ENCODE results near the gene TRPM2. TPM values are rescaled to one million over a fixed set of nuclear protein-coding genes. Genes with fewer than 3 reads are reported as not detected.
"Not testable (repeated sequence)": the region's sequence is repeated elsewhere in the genome, so short reads cannot be mapped to it uniquely, and the experiment has no call there.

Gene TRPM2
- total RNA-seq, 4 donors from 2014 or later, result 0.29 to 3.1 (median 1.8) TPM

- DNase-seq, result no peak
- intact Hi-C loops (cut with DNase I; ENCODE audit: low total_unique reads), result no loop called here
- no peak overlapping the region for H3K4me3 ChIP-seq
Observed at GRCh38 chr21:44402323-44403105, 49.1 kb downstream of the TRPM2 start.

GRCh38 chr21:44403106-44404020 is 49.9 kb downstream of the TRPM2 start:
- Histone ChIP-seq H3K9me3 (no peaks in the 10 kb centered on the region), H3K4me3 (no peak overlapping the region), H3K27me3 (no peaks in the 10 kb centered on the region), H3K36me3 (no peaks in the 10 kb centered on the region), H3K4me1 (no peaks in the 10 kb centered on the region), H3K27ac (no peak overlapping the region)
- intact Hi-C loops (cut with DNase I; ENCODE audit: low total_unique reads), result no loop called here
- no peak for DNase-seq
- TF ChIP-seq CTCF (IDR thresholded peaks at IDR 0.05) (no peak), POLR2A (IDR thresholded peaks at IDR 0.05) (no peak)

More at GRCh38 chr21:44402323-44403105, 49.1 kb downstream of the TRPM2 start:
- H3K9me3 ChIP-seq, result no peaks in the 10 kb centered on the region
- H3K27ac ChIP-seq, result no peak overlapping the region
- TF ChIP-seq CTCF (IDR thresholded peaks at IDR 0.05), result no peak
- TF ChIP-seq POLR2A (IDR thresholded peaks at IDR 0.05), result no peak
- no peaks in the 10 kb centered on the region for H3K4me1 ChIP-seq
- no peaks in the 10 kb centered on the region for H3K27me3 ChIP-seq
- no peaks in the 10 kb centered on the region for H3K36me3 ChIP-seq

GRCh38 chr21:44404482-44404881 is 51.1 kb downstream of the TRPM2 start:
- H3K36me3 ChIP-seq; intact Hi-C loops (cut with DNase I; ENCODE audit: low total_unique reads); H3K4me3 ChIP-seq; H3K4me1 ChIP-seq; H3K27me3 ChIP-seq; H3K27ac ChIP-seq; DNase-seq; H3K9me3 ChIP-seq: not testable (repeated sequence)

GRCh38 chr21:44405091-44405947 is 51.9 kb downstream of the TRPM2 start:
- Histone ChIP-seq H3K36me3 (no peaks in the 10 kb centered on the region), H3K4me1 (no peaks in the 10 kb centered on the region), H3K27ac (no peak overlapping the region), H3K4me3 (no peak overlapping the region), H3K27me3 (no peaks in the 10 kb centered on the region), H3K9me3 (no peaks in the 10 kb centered on the region)
- intact Hi-C loops (cut with DNase I; ENCODE audit: low total_unique reads), result no loop called here
- DNase-seq, result no peak
- TF ChIP-seq POLR2A (IDR thresholded peaks at IDR 0.05) (no peak), CTCF (IDR thresholded peaks at IDR 0.05) (no peak)
